ENCODE measurements around the gene NDE1. TPM values are rescaled to one million over a fixed set of nuclear protein-coding genes. Genes with fewer than 3 reads are reported as not detected.
"Not testable (repeated sequence)": the region's sequence is repeated elsewhere in the genome, so short reads cannot be mapped to it uniquely, and the experiment has no call there.

NDE1 gene
- total and polyA plus RNA-seq, 2 of the 4 experiments (the other 2 are of a cell fraction), result 22.7 to 29.2 TPM

GRCh38 chr16:15606518-15607220 lies 43.4 kb upstream of the NDE1 start:
- no peak overlapping the region for H3K18ac ChIP-seq (ENCODE audit: low read depth, low read length)
- ATAC-seq (ENCODE audit: low read depth) (no peak), DNase-seq (no peak)
- no peak overlapping the region for H2AK5ac ChIP-seq (ENCODE audit: low read depth, low read length)
- no peak overlapping the region for H3K9ac ChIP-seq (ENCODE audit: low read depth, low read length)
- peaks cover 19% of the 10 kb centered on the region for H3K9me1 ChIP-seq (ENCODE audit: insufficient read depth, low read length)
- no TSS peak for BruUV-seq (replicated peaks)
- no peaks in the 10 kb centered on the region for H3K9me3 ChIP-seq (ENCODE audit: control insufficient read depth, insufficient read depth, low read length)
- H2AK9ac ChIP-seq (replicated peaks; ENCODE audit: low read depth, low read length, poor library complexity), result no peak overlapping the region
- H3K4me2 ChIP-seq (ENCODE audit: low read depth, low read length), result no peak overlapping the region
- H4K20me1 ChIP-seq (ENCODE audit: insufficient read depth, low read length), result peaks cover 4% of the 10 kb centered on the region; the same call in 1 of the 2 replicates
- intact Hi-C loops (cut with micrococcal nuclease), result no loop called here
- peaks cover 0 to 26% of the 10 kb centered on the region in 2 experiments; a peak in 2 of 4 replicates for H3K79me1 ChIP-seq (ENCODE audit: low read depth in 1 of 2, low read length in 2 of 2)
- no peak overlapping the region for H2BK15ac ChIP-seq (ENCODE audit: low read depth, low read length)
- no peak overlapping the region for H4K5ac ChIP-seq (ENCODE audit: low read depth, low read length)
- TF ChIP-seq SMC3 (IDR thresholded peaks at IDR 0.05; ENCODE audit: low read depth, low read length) (no peak), CHD1 (IDR thresholded peaks at IDR 0.05; ENCODE audit: low read depth, low read length) (no peak)
- no peak overlapping the region for H4K8ac ChIP-seq (ENCODE audit: low read depth in 2 of 2, low read length in 2 of 2)
- ChIA-PET CTCF (no interaction called here), POLR2A (ENCODE audit: unreplicated experiment) (no interaction called here)
- no peak overlapping the region for H2BK20ac ChIP-seq (ENCODE audit: low read depth, low read length)
- H2AFZ ChIP-seq (replicated peaks; ENCODE audit: low read length, poor library complexity), result no peak overlapping the region
- dilution Hi-C loops (cut with HindIII; ENCODE audit: low sequenced_read_pairs, unreplicated experiment), result no loop called here
- H2BK5ac ChIP-seq (ENCODE audit: low read depth, low read length, poor library complexity, severe bottlenecking), result no peak overlapping the region
- H3K27ac ChIP-seq (ENCODE audit: insufficient read depth, low read length), result no peak overlapping the region
- H4K91ac ChIP-seq (ENCODE audit: insufficient read depth, low read depth, low read length), result no peak overlapping the region
- no peak overlapping the region for H3K23ac ChIP-seq (ENCODE audit: low read depth, low read length)
- no peak overlapping the region for H3K14ac ChIP-seq (replicated peaks; ENCODE audit: low read depth, low read length)
- H3K4ac ChIP-seq (ENCODE audit: low read depth, low read length), result no peak overlapping the region
- 100% methylated on average over 2 of the region's 5 CpGs; no CpG with 5 or more reads in 1 of the 2 experiments for WGBS, 2 experiments (ENCODE audit: extremely low coverage in 2 of 2, insufficient read length in 1 of 2)
- no peak overlapping the region for H2BK120ac ChIP-seq (ENCODE audit: low read depth, low read length)
- peaks cover 10% of the 10 kb centered on the region for H3K4me1 ChIP-seq (ENCODE audit: control insufficient read depth, insufficient read depth, low read length)
- H3K4me3 ChIP-seq (ENCODE audit: insufficient read depth, low read depth, low read length), result no peak overlapping the region
- in situ Hi-C loops (cut with MboI; ENCODE audit: low sequenced_read_pairs), result no loop called here
- no peak overlapping the region for H3K56ac ChIP-seq (ENCODE audit: extremely low read depth, insufficient read depth, low read length)
- no peaks in the 10 kb centered on the region for H3K27me3 ChIP-seq (ENCODE audit: control insufficient read depth, insufficient read depth, low read length)
- H3K36me3 ChIP-seq (ENCODE audit: control insufficient read depth, insufficient read depth, low read length), result peaks cover 58% of the 10 kb centered on the region

GRCh38 chr16:15607221-15607699 lies 42.8 kb upstream of the NDE1 start:
- ATAC-seq (ENCODE audit: low read depth); POLR2A ChIA-PET (ENCODE audit: unreplicated experiment); intact Hi-C loops (cut with micrococcal nuclease); H3K9ac ChIP-seq (ENCODE audit: low read depth, low read length); BruUV-seq (replicated peaks); CTCF ChIA-PET; H3K56ac ChIP-seq (ENCODE audit: extremely low read depth, insufficient read depth, low read length); H3K4me3 ChIP-seq (ENCODE audit: insufficient read depth, low read depth, low read length); DNase-seq; H4K20me1 ChIP-seq (ENCODE audit: insufficient read depth, low read length); in situ Hi-C loops (cut with MboI; ENCODE audit: low sequenced_read_pairs); dilution Hi-C loops (cut with HindIII; ENCODE audit: low sequenced_read_pairs, unreplicated experiment); H3K9me3 ChIP-seq (ENCODE audit: control insufficient read depth, insufficient read depth, low read length); H3K4me2 ChIP-seq (ENCODE audit: low read depth, low read length); H3K27me3 ChIP-seq (ENCODE audit: control insufficient read depth, insufficient read depth, low read length); H2AFZ ChIP-seq (replicated peaks; ENCODE audit: low read length, poor library complexity); H2AK9ac ChIP-seq (replicated peaks; ENCODE audit: low read depth, low read length, poor library complexity): not testable (repeated sequence)
- Histone ChIP-seq H2BK20ac (ENCODE audit: low read depth, low read length) (peak overlapping the region; percentile 58), H3K18ac (ENCODE audit: low read depth, low read length) (peak overlapping the region; percentile 88), H3K4me1 (ENCODE audit: control insufficient read depth, insufficient read depth, low read length) (peaks cover 10% of the 10 kb centered on the region), H3K4ac (ENCODE audit: low read depth, low read length) (peak overlapping the region; percentile 80), H4K91ac (ENCODE audit: insufficient read depth, low read depth, low read length) (peak overlapping the region; percentile 49), H4K5ac (ENCODE audit: low read depth, low read length) (peak overlapping the region; percentile 75; the same call in 1 of the 2 replicates), H4K8ac (ENCODE audit: low read depth in 2 of 2, low read length in 2 of 2) (peak overlapping the region in 1 of 2 experiments; percentile 72; a peak in 2 of 4 replicates), H3K27ac (ENCODE audit: insufficient read depth, low read length) (peak overlapping the region; percentile 78), H3K9me1 (ENCODE audit: insufficient read depth, low read length) (peaks cover 19% of the 10 kb centered on the region), H2BK120ac (ENCODE audit: low read depth, low read length) (peak overlapping the region; percentile 27), H2BK5ac (ENCODE audit: low read depth, low read length, poor library complexity, severe bottlenecking) (peak overlapping the region; percentile 41), H3K14ac (replicated peaks; ENCODE audit: low read depth, low read length) (peak overlapping the region; percentile 30), H3K36me3 (ENCODE audit: control insufficient read depth, insufficient read depth, low read length) (peaks cover 56% of the 10 kb centered on the region), H2BK15ac (ENCODE audit: low read depth, low read length) (0 out of 3 replicates have a peak overlapping the region, but pooled peaks have one; percentile 24), H2AK5ac (ENCODE audit: low read depth, low read length) (peak overlapping the region; percentile 95), H3K79me1 (ENCODE audit: low read depth in 1 of 2, low read length in 2 of 2) (peaks cover 0 to 27% of the 10 kb centered on the region in 2 experiments; a peak in 2 of 4 replicates), H3K23ac (ENCODE audit: low read depth, low read length) (peak overlapping the region; percentile 59)
- no CpG with 5 or more reads among the region's 12 CpGs for WGBS, 2 experiments (ENCODE audit: extremely low coverage in 2 of 2, insufficient read length in 1 of 2)

All from IMR-90 (cell line).